Neural progenitor cell (in vitro differentiated cells): ENCODE measurements around the gene GNG14.

Experiments
- CTCF ChIP-seq: fragments of 200-600 bp; sonication (generic); IDR thresholded peaks from 2 replicates; pipeline ENCODE4 v1.5.1; 2017; ENCODE audit warnings: antibody characterized with exemption, mild to moderate bottlenecking
- EZH2 ChIP-seq: fragments of 200-600 bp; sonication (generic); IDR thresholded peaks from 2 replicates; pipeline ENCODE4 v1.6.1; 2017; ENCODE audit warnings: antibody characterized with exemption, mild to moderate bottlenecking, moderate library complexity

- TF ChIP-seq CTCF, result no peak
- no peak for TF ChIP-seq EZH2
Measured at GRCh38 chr19:12680034-12680433, 7.8 kb upstream of the GNG14 start.
